Smooth muscle cell (in vitro differentiated cells): ENCODE measurements around the gene FAM107B. TPM values are rescaled to one million over a fixed set of nuclear protein-coding genes. Genes with fewer than 3 reads are reported as not detected.

Experiments
- DNase-seq: peaks from one replicate; lab custom pipeline; 2025; ENCODE audit not compliant: unreplicated experiment; lab: John Stamatoyannopoulos, UW
- H2AFZ ChIP-seq: fragments of 200-600 bp; sonication (generic); 2 replicates; pipeline ENCODE4 v1.6.0; 2016; ENCODE audit warnings: antibody characterized with exemption, low read depth, mild to moderate bottlenecking
- H3F3A ChIP-seq: fragments of 200-600 bp; sonication (generic); 2 replicates; pipeline ENCODE4 v1.6.0; 2017; ENCODE audit warnings: antibody characterized with exemption, low read depth
- H3K27ac ChIP-seq: fragments of 200-600 bp; sonication (generic); 2 replicates; pipeline ENCODE4 v1.5.1; 2016; ENCODE audit warnings: low read depth, mild to moderate bottlenecking
- H3K27me3 ChIP-seq: fragments of 200-600 bp; sonication (generic); 2 replicates; pipeline ENCODE4 v1.6.1; 2016; ENCODE audit warnings: low read depth, mild to moderate bottlenecking
- H3K36me3 ChIP-seq: fragments of 200-600 bp; sonication (generic); 2 replicates; pipeline ENCODE4 v1.5.1; 2016; ENCODE audit warnings: low read depth
- H3K4me1 ChIP-seq: fragments of 200-600 bp; sonication (generic); 2 replicates; pipeline ENCODE4 v1.5.1; 2016; ENCODE audit warnings: low read depth
- H3K4me2 ChIP-seq: fragments of 200-600 bp; sonication (generic); 2 replicates; pipeline ENCODE4 v1.6.0; 2016; ENCODE audit warnings: mild to moderate bottlenecking
- H3K4me3 ChIP-seq: fragments of 200-600 bp; sonication (generic); 2 replicates; pipeline ENCODE4 v1.5.1; 2016; ENCODE audit warnings: mild to moderate bottlenecking
- H3K79me2 ChIP-seq: fragments of 200-600 bp; sonication (generic); 2 replicates; pipeline ENCODE4 v1.6.0; 2016; ENCODE audit warnings: low read depth, mild to moderate bottlenecking
- H3K9ac ChIP-seq: fragments of 200-600 bp; sonication (generic); 2 replicates; pipeline ENCODE4 v1.6.0; 2016; ENCODE audit warnings: low read depth
- H3K9me3 ChIP-seq: fragments of 200-600 bp; sonication (generic); replicated peaks from 2 replicates; pipeline ENCODE4 v1.5.1; 2016; ENCODE audit warnings: low read depth
- H4K20me1 ChIP-seq: fragments of 200-600 bp; sonication (generic); 2 replicates; pipeline ENCODE4 v1.6.0; 2016; ENCODE audit warnings: low read depth
- CTCF ChIP-seq: fragments of 200-600 bp; sonication (generic); IDR thresholded peaks from 2 replicates; pipeline ENCODE4 v1.5.1; 2017; ENCODE audit warnings: borderline replicate concordance, mild to moderate bottlenecking, antibody characterized with exemption; ENCODE audit not compliant: insufficient read depth, poor library complexity, severe bottlenecking
- WGBS: methylation state at CpG from one replicate; pipeline ENCODE4 v1.1.7; 2016; ENCODE audit warnings: low lambda C conversion rate; 5-methylcytosine and 5-hydroxymethylcytosine counted together
- polyA plus RNA-seq: library from polyadenylated mRNA; unstranded; fragments of >200 nt; fragmentation: Nextera tagmentation; extraction: Ambion mirVana; gene quantifications from 2 replicates; pipeline ENCODE4 v1.2.1, GENCODE V29; 2016
- total RNA-seq: library from RNA; depleted of rRNA; stranded (reverse); fragments of >200 nt; gene quantifications from 2 replicates; pipeline ENCODE4 v1.2.3, GENCODE V29; 2014

Gene FAM107B
- total and polyA plus RNA-seq, 2 experiments from 2014 or later: 8.7 to 9.0 TPM

DNA sequence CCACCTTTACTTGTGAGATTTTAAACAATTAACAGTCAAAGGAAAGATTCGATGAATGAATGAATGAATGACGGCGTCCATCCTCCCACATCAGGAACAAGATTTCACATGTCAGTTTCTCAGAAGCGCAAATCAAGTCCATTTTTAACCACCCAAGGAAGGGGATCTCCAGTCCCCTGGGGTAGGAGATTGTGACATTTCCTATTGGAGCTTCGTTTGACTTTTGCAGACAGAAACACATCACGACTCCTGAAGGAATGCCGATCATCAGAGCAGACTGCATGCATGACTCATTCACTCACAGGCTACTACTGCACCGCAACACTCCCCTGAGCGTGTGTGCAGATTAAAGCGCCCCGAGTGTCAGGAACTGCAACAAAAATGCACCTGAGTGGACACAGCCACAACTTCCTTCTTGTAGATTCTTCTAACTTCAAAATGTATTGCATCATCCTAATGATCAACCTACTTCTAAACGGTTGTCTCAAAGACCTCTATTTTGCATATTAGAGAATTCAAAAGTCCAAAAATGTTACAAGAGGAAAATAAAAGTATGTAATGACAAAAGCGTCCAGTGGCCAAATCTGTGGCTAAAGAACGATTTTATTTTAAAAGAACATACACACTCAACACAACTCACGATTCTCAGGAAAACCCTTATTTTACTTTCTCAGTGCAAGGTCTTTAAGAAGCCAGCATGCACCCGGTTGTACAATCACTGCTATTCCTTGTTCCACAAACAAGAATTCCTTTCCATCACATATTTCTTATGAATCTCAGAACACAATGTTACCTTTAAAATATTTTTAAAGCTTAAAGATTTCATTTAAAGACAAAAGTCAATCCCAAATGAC lies 172.6 kb downstream of the FAM107B start:
- Histone ChIP-seq H3K4me3 (peak overlapping the region; percentile 62), H3K4me1 (peaks cover 15% of the 10 kb centered on the region), H3K79me2 (peaks cover 12% of the 10 kb centered on the region), H3K27ac (peak overlapping the region; percentile 28), H3K4me2 (peak overlapping the region; percentile 88), H3K9ac (no peak overlapping the region), H3K36me3 (no peaks in the 10 kb centered on the region), H3K27me3 (no peaks in the 10 kb centered on the region), H3F3A (no peaks in the 10 kb centered on the region), H3K9me3 (no peaks in the 10 kb centered on the region), H4K20me1 (peaks cover 54% of the 10 kb centered on the region), H2AFZ (no peak overlapping the region)
- 48% methylated on average over 16 of the region's 16 CpGs for WGBS
- TF ChIP-seq CTCF: no peak
- no peak for DNase-seq

- H3K4me1 ChIP-seq: peaks cover 15% of the 10 kb centered on the region
These were observed 173.4 kb downstream of the FAM107B start for GRCh38 chr10:14601326-14601725.

DNA sequence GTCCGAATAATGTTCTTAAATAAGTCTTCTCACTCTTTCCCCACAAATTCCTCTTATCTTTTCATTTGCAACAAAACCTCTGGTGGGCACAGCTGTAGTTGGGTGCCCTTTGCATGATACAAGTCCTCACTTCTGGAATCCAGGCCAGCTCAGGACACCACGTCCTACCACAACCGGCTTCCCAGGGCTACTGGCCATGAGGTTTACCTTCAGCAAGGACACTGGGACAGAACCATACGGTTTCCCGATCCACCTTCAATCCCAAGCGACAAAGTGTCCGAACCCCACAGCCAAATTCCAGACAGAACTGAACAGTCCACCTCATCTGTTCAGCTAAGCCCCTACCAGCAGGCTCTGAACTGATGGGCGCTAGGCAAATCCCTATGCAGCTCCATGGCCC lies 174.6 kb downstream of the FAM107B start:
- Histone ChIP-seq H3K9ac (no peak overlapping the region), H3K9me3 (no peaks in the 10 kb centered on the region), H3K27ac (no peak overlapping the region), H3K4me2 (no peak overlapping the region), H3K36me3 (no peaks in the 10 kb centered on the region), H3K4me3 (no peak overlapping the region), H3K79me2 (peaks cover 16% of the 10 kb centered on the region), H4K20me1 (peaks cover 72% of the 10 kb centered on the region), H2AFZ (no peak overlapping the region), H3F3A (no peaks in the 10 kb centered on the region), H3K4me1 (peaks cover 11% of the 10 kb centered on the region), H3K27me3 (no peaks in the 10 kb centered on the region)
- WGBS: 98% methylated on average over 8 of the region's 8 CpGs
- DNase-seq: no peak
- no peak for TF ChIP-seq CTCF

More at GRCh38 chr10:14601326-14601725, 173.4 kb downstream of the FAM107B start:
- Histone ChIP-seq H3K36me3 (no peaks in the 10 kb centered on the region), H3K27me3 (no peaks in the 10 kb centered on the region), H3K9me3 (no peaks in the 10 kb centered on the region), H2AFZ (no peak overlapping the region), H3K9ac (no peak overlapping the region), H3F3A (no peaks in the 10 kb centered on the region), H3K79me2 (peaks cover 16% of the 10 kb centered on the region), H4K20me1 (peaks cover 60% of the 10 kb centered on the region), H3K4me3 (no peak overlapping the region), H3K27ac (peak overlapping the region; percentile 12), H3K4me2 (peak overlapping the region; percentile 88)
- WGBS: 97% methylated on average over 4 of the region's 4 CpGs
- DNase-seq: no peak
- no peak for TF ChIP-seq CTCF
